A549 (cell line): Measurements from ENCODE around the gene CLEC16A. TPM values are rescaled to one million over a fixed set of nuclear protein-coding genes. Genes with fewer than 3 reads are reported as not detected.

Experiments used
- ATAC-seq, 2 experiments: fragments of 200-7000 bp in 1 of 2; fragments of >200 bp in 1 of 2; cut with Nextera tagmentation in 1 of 2; cut with Tn5 transposase in 1 of 2; 3 replicates each; pipeline versions ENCODE4 v1.8.0 to v1.9.1; 2018 to 2020; ENCODE audit warnings: mild to moderate bottlenecking in 1 of 2, moderate library complexity in 1 of 2
- CTCF ChIA-PET: fragments of 300-600 bp; sonication (Branson Sonifier 250); formaldehyde crosslinking; extraction: SDS; loops from one replicate; lab custom pipeline; 2021; ENCODE audit warnings: antibody characterized with exemption, inconsistent platforms; lab: Yijun Ruan, JAX
- POLR2A ChIA-PET: fragments of 350-600 bp; formaldehyde crosslinking; extraction: SDS; loops from one replicate; lab custom pipeline; 2021; ENCODE audit warnings: antibody characterized with exemption, inconsistent platforms; lab: Yijun Ruan, JAX
- DNase-seq, 2 experiments: peaks; one replicate each; pipeline versions ENCODE4 v3.0.0 to v3.0.0-alpha.2; 2011 to 2016; ENCODE audit warnings: low read depth in 1 of 2, low spot score in 1 of 2
- FAIRE-seq: peaks from 2 replicates; lab custom pipeline; 2011; peaks lifted over from hg19 to GRCh38; lab: Jason Lieb, UNC
- H3K27ac ChIP-seq, 2 experiments: fragments of >200 bp; sonication (Bioruptor Twin); formaldehyde crosslinking; 3 replicates each; pipeline ENCODE4 v1.5.1; 2016 to 2017
- H3K4me1 ChIP-seq: fragments of >200 bp; sonication (Bioruptor Twin); formaldehyde crosslinking; 3 replicates; pipeline ENCODE4 v1.6.1; 2016
- H3K4me2 ChIP-seq: fragments of >200 bp; sonication (Bioruptor Twin); formaldehyde crosslinking; 3 replicates; pipeline ENCODE4 v1.6.1; 2016
- H3K4me3 ChIP-seq: fragments of >200 bp; sonication (Bioruptor Twin); formaldehyde crosslinking; 3 replicates; pipeline ENCODE4 v1.5.1; 2016
- H3K9me3 ChIP-seq: fragments of >200 bp; sonication (Bioruptor Twin); formaldehyde crosslinking; 3 replicates; pipeline ENCODE4 v1.6.1; 2016
- CBX2 ChIP-seq: fragments of 200-600 bp; sonication (generic); IDR thresholded peaks from 2 replicates; pipeline ENCODE4 v1.6.1; 2016; ENCODE audit warnings: low read depth, mild to moderate bottlenecking, borderline replicate concordance
- CBX8 ChIP-seq: fragments of 200-600 bp; sonication (generic); IDR thresholded peaks from 2 replicates; pipeline ENCODE4 v1.6.1; 2016
- EHF ChIP-seq: fragments of 250-450 bp; sonication (Bioruptor Pico); IDR thresholded peaks from 2 replicates; pipeline ENCODE4 v1.5.0; 2020; ENCODE audit warnings: mild to moderate bottlenecking
- KDM5A ChIP-seq: fragments of 200-600 bp; sonication (generic); IDR thresholded peaks from 2 replicates; pipeline ENCODE4 v1.6.1; 2016; ENCODE audit warnings: antibody characterized with exemption, mild to moderate bottlenecking
- MAZ ChIP-seq: fragments of 150-350 bp; IDR thresholded peaks from 2 replicates; pipeline ENCODE4 v1.6.1; 2014; ENCODE audit warnings: antibody characterized with exemption, low read depth, low read length, borderline replicate concordance
- MYC ChIP-seq: IDR thresholded peaks from 2 replicates; pipeline ENCODE4 v1.6.1; 2012; ENCODE audit warnings: mild to moderate bottlenecking, inconsistent platforms, low read length, improper control_type of control experiment, borderline replicate concordance
- RAD21 ChIP-seq, 2 experiments: fragments of >200 bp in 1 of 2; sonication (Bioruptor Twin) in 1 of 2; formaldehyde crosslinking in 1 of 2; IDR thresholded peaks in 1 of 2; conservative IDR thresholded peaks in 1 of 2; 2 replicates in 1 of 2; 3 replicates in 1 of 2; pipeline ENCODE4 v1.6.1; 2012 to 2018; ENCODE audit warnings: inconsistent platforms in 1 of 2
- RARB ChIP-seq: fragments of 250-450 bp; sonication (Bioruptor Pico); IDR thresholded peaks from 2 replicates; pipeline ENCODE4 v1.8.0; 2021; ENCODE audit warnings: mild to moderate bottlenecking, moderate library complexity
- RCOR1 ChIP-seq: fragments of 150-350 bp; IDR thresholded peaks from 2 replicates; pipeline ENCODE4 v1.6.1; 2014; ENCODE audit warnings: antibody characterized with exemption, low read length, low read depth
- RFX5 ChIP-seq: fragments of 450-650 bp; IDR thresholded peaks from 2 replicates; pipeline ENCODE4 v1.7.1; 2014; ENCODE audit warnings: antibody characterized with exemption, mild to moderate bottlenecking, moderate library complexity
- TFCP2L1 ChIP-seq: fragments of 250-450 bp; sonication (Bioruptor Pico); IDR thresholded peaks from 2 replicates; pipeline ENCODE4 v1.5.0; 2021; ENCODE audit warnings: mild to moderate bottlenecking
- ZFP36 ChIP-seq: fragments of 450-650 bp; IDR thresholded peaks from 2 replicates; pipeline ENCODE4 v1.6.1; 2014; ENCODE audit warnings: borderline replicate concordance; ENCODE audit not compliant: partially characterized antibody
- ZSCAN20 ChIP-seq: fragments of 250-450 bp; sonication (Bioruptor Pico); IDR thresholded peaks from 2 replicates; pipeline ENCODE4 v1.8.0; 2022; ENCODE audit warnings: mild to moderate bottlenecking, moderate library complexity
- WGBS: methylation state at CpG from one replicate; pipeline ENCODE4 v1.1.6; 2017; ENCODE audit errors: missing lambda C conversion rate; 5-methylcytosine and 5-hydroxymethylcytosine counted together
- polyA plus RNA-seq, 4 experiments: library from polyadenylated mRNA; depleted of rRNA in 3 of 4; stranded (reverse); fragments of >200 nt; fragmentation: RNase III in 1 of 4; extraction: RNeasy Plus Mini Kit Qiagen cat#74134 plus additional on column Dnase treatment in 1 of 4; gene quantifications; 2 replicates in 3 of 4; 3 replicates in 1 of 4; pipeline ENCODE4 v1.2.3, GENCODE V29; 2011 to 2017
- TF ChIP-seq, protein P1 (sequence below): fragments of 450-650 bp; IDR thresholded peaks from 2 replicates; pipeline ENCODE4 v1.6.1; 2014; ENCODE audit warnings: antibody characterized with exemption
- TF ChIP-seq, protein P2 (sequence below): fragments of >200 bp; sonication (Bioruptor Twin); formaldehyde crosslinking; IDR thresholded peaks from 2 replicates; pipeline ENCODE4 v1.6.1; 2016
- TF ChIP-seq, protein P3 (sequence below): IDR thresholded peaks from 2 replicates; pipeline ENCODE4 v1.6.1; 2012
- TF ChIP-seq, protein P4 (sequence below): fragments of 250-450 bp; sonication (Bioruptor Pico); IDR thresholded peaks from 2 replicates; pipeline ENCODE4 v1.5.0; 2021; ENCODE audit warnings: mild to moderate bottlenecking, moderate library complexity, borderline replicate concordance
- TF ChIP-seq, protein P5 (sequence below): fragments of 250-450 bp; sonication (Bioruptor Pico); IDR thresholded peaks from 2 replicates; pipeline ENCODE4 v1.5.0; 2020; ENCODE audit warnings: low read depth, mild to moderate bottlenecking, moderate library complexity

CLEC16A gene
- polyA plus RNA-seq, 2 of the 4 experiments (the other 2 are of a cell fraction): 8.3 to 10.4 TPM

DNA sequence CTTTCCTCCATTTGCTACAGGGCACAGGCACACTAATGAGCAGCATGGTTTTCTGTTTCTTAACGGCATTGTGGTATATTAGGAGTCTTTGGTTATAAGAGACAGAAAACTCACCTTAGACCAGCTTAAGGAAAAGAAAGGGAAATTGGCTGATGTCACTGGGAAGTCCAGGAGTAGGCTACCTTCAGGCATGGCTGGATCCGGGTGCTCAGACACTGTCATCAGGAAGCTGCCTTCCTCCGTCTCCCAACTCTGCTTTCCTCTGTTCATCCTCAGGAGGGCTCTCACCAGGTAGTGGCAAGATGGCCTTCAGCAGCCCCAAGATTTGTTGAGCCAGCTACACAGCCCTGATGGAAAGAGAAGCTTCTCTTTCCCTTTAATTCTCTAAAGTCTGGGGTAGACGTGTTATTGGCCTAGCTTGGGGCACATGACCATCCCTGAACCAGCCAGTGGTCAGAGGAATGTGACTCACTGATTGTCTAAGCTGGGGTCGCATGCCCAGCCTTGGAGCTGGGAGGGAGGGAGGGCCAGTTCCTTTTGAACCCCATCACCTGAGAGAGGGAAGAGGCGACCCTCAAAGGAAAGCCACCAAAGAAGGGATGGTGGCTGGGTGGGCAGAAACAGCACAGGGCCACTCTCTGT, 117.4 kb downstream of the CLEC16A start:
- H3K4me1 ChIP-seq: peaks cover 8% of the 10 kb centered on the region; the same call in 2 of the 3 replicates
- FAIRE-seq (no peak), DNase-seq (no peak), ATAC-seq (no peak)
- ChIA-PET CTCF (interaction anchor here (1.1 kb wide), 1 partner anchor 89 kb away, joined by 3 read pairs; no protein-coding TSS in a partner anchor), POLR2A (no interaction called here)
- H3K27ac ChIP-seq: no peak overlapping the region
- no peak overlapping the region for H3K4me3 ChIP-seq
- no peak overlapping the region for H3K4me2 ChIP-seq
- WGBS: 85% methylated on average over 6 of the region's 6 CpGs
- no peak for TF ChIP-seq MAZ
- TF ChIP-seq KDM5A: no peak
- H3K9me3 ChIP-seq: no peaks in the 10 kb centered on the region

DNA sequence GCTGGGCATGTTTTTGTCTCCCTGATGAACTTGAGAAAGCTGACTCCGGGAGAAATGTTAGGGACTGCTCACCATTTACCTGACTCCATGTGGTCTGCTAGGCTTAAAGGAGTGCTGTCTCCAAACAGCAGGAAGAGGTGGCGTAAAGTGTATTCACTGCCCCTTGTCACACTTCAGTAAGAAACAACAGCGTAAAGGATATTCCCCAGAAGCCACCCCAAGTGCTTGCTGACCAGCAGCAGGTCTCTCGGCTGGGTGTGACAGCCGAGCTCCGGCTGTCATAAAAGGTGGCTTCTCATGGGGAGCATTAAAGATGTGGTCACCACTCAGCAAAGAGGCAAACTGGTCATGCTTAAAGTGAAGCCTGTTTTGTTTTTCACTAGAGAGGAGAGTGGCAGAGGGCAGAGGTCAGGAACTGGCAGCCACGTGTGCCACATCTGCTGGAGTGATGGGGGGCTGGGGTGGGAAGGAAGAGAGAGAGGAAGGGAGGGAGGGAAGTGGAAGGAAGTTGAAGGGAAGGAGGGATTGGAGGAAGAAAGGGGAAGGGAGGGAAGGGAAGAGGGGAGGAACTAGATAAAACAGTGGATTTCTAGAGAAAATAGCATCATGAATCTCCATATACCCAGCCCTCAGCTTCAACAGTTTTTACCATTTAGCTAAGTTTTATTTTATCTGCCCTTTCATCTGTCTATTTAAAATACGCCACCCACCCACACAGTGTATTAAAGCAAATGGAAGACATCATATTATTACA, 119.3 kb downstream of the CLEC16A start:
- Histone ChIP-seq H3K27ac (no peak overlapping the region), H3K9me3 (no peaks in the 10 kb centered on the region), H3K4me3 (no peak overlapping the region), H3K4me2 (no peak overlapping the region), H3K4me1 (no peaks in the 10 kb centered on the region)
- TF ChIP-seq, protein P1, sequence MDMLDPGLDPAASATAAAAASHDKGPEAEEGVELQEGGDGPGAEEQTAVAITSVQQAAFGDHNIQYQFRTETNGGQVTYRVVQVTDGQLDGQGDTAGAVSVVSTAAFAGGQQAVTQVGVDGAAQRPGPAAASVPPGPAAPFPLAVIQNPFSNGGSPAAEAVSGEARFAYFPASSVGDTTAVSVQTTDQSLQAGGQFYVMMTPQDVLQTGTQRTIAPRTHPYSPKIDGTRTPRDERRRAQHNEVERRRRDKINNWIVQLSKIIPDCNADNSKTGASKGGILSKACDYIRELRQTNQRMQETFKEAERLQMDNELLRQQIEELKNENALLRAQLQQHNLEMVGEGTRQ: no peak
- TF ChIP-seq, protein P2, sequence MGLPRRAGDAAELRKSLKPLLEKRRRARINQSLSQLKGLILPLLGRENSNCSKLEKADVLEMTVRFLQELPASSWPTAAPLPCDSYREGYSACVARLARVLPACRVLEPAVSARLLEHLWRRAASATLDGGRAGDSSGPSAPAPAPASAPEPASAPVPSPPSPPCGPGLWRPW: no peak
- TF ChIP-seq EHF (CRISPR knock-in tag) (no peak), CBX8 (no peak), CBX2 (no peak), RCOR1 (no peak), RAD21 (conservative IDR thresholded peaks at IDR 0.05 in 1 of 2, IDR thresholded peaks at IDR 0.05 in 1 of 2) (no peak), RFX5 (no peak), RARB (CRISPR knock-in tag) (no peak)
- TF ChIP-seq, protein P3, sequence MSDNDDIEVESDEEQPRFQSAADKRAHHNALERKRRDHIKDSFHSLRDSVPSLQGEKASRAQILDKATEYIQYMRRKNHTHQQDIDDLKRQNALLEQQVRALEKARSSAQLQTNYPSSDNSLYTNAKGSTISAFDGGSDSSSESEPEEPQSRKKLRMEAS: no peak
- TF ChIP-seq, protein P4, sequence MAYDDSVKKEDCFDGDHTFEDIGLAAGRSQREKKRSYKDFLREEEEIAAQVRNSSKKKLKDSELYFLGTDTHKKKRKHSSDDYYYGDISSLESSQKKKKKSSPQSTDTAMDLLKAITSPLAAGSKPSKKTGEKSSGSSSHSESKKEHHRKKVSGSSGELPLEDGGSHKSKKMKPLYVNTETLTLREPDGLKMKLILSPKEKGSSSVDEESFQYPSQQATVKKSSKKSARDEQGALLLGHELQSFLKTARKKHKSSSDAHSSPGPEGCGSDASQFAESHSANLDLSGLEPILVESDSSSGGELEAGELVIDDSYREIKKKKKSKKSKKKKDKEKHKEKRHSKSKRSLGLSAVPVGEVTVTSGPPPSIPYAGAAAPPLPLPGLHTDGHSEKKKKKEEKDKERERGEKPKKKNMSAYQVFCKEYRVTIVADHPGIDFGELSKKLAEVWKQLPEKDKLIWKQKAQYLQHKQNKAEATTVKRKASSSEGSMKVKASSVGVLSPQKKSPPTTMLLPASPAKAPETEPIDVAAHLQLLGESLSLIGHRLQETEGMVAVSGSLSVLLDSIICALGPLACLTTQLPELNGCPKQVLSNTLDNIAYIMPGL (CRISPR knock-in tag): no peak
- WGBS: 86% methylated on average over 8 of the region's 8 CpGs
- no peak for DNase-seq
- no peak for FAIRE-seq
- no peak for ATAC-seq
- POLR2A ChIA-PET: no interaction called here
- CTCF ChIA-PET: interaction anchor here (0.6 to 1.5 kb wide), 3 partner anchors 21 to 1124 kb away, joined by 3 read pairs; no protein-coding TSS in a partner anchor

DNA sequence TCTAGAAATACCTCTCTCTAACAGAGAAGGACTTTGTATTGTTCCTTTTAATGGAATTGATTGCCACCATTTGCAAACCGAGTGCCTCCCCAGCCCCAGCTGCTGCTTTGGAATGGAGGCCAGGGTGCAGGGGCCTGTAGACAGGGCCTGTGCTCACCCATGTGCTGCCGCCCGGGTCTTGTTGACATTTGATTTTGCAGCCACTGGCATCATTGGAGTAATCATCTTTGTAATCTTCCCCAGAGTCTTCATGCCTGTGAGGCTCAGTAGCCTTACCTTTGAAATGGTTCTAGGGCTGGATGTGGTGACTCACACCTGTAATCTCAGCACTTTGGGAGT, 119.8 kb downstream of the CLEC16A start:
- POLR2A ChIA-PET: no interaction called here
- H3K4me1 ChIP-seq: no peaks in the 10 kb centered on the region
- no peak overlapping the region for H3K4me3 ChIP-seq
- FAIRE-seq: no peak
- TF ChIP-seq TFCP2L1 (CRISPR knock-in tag): no peak
- TF ChIP-seq, protein P5, sequence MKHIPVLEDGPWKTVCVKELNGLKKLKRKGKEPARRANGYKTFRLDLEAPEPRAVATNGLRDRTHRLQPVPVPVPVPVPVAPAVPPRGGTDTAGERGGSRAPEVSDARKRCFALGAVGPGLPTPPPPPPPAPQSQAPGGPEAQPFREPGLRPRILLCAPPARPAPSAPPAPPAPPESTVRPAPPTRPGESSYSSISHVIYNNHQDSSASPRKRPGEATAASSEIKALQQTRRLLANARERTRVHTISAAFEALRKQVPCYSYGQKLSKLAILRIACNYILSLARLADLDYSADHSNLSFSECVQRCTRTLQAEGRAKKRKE (CRISPR knock-in tag): no peak
- TF ChIP-seq MYC: no peak
- TF ChIP-seq ZSCAN20 (CRISPR knock-in tag): no peak
- TF ChIP-seq ZFP36: no peak
- TF ChIP-seq, all 56 proteins: peak for 0
- CTCF ChIA-PET: interaction anchor here (1.5 kb wide), 1 partner anchor 22 kb away, joined by 3 read pairs; no protein-coding TSS in a partner anchor
- no peak for DNase-seq
- ATAC-seq: no peak
- no peak overlapping the region for H3K27ac ChIP-seq
- H3K9me3 ChIP-seq: no peaks in the 10 kb centered on the region
- no peak overlapping the region for H3K4me2 ChIP-seq
- WGBS: 83% methylated on average over 3 of the region's 3 CpGs
